ENCODE results near the gene MOB3A. TPM values are rescaled to one million over a fixed set of nuclear protein-coding genes. Genes with fewer than 3 reads are reported as not detected.

The MOB3A gene
- total and polyA plus RNA-seq, 2 of the 8 experiments (the other 6 are each of a cell fraction or from before 2014, with no cell fraction given), result 9.2 to 9.6 TPM

- Histone ChIP-seq H3K27me3 (replicated peaks in 1 of 4; ENCODE audit: control insufficient read depth in 3 of 4, extremely low read depth in 1 of 4, insufficient read depth in 3 of 4, low read length in 3 of 4) (no peaks in the 10 kb centered on the region), H4K91ac (replicated peaks; ENCODE audit: insufficient read length, low read length) (peak overlapping the region; percentile 97), H4K5ac (ENCODE audit: insufficient read length, low read depth, low read length) (peak overlapping the region; percentile 69), H3K9ac (replicated peaks in 1 of 4; ENCODE audit: extremely low read depth in 1 of 4, low read depth in 3 of 4, low read length in 3 of 4) (peak overlapping the region; percentile 19 to 80 (median 75)), H3K9me3 (ENCODE audit: insufficient read depth in 2 of 2, low read depth in 1 of 2, low read length in 1 of 2) (no peaks in the 10 kb centered on the region), H3K14ac (ENCODE audit: insufficient read length) (no peak overlapping the region), H3K4me3 (ENCODE audit: extremely low read depth in 1 of 4, insufficient read depth in 2 of 4, low read depth in 3 of 4, low read length in 4 of 4) (peak overlapping the region; percentile 41 to 68 (median 54)), H3K18ac (ENCODE audit: extremely low read depth, low read length) (no peak overlapping the region; the same call in none of the 2 replicates), H2BK12ac (ENCODE audit: low read depth, low read length) (peak overlapping the region; percentile 63; the same call in 1 of the 2 replicates), H3K79me2 (ENCODE audit: control insufficient read depth in 1 of 2, insufficient read depth in 2 of 2, low read length in 2 of 2) (no peaks in the 10 kb centered on the region), H2BK120ac (replicated peaks; ENCODE audit: low read depth, low read length) (peak overlapping the region; percentile 69), H3K23ac (ENCODE audit: insufficient read length) (no peak overlapping the region), H4K8ac (ENCODE audit: extremely low read depth, insufficient read depth, low read length) (peak overlapping the region; percentile 89), H3K27ac (ENCODE audit: low read depth, low read length) (peak overlapping the region; percentile 92), H3K36me3 (ENCODE audit: control insufficient read depth in 2 of 4, insufficient read depth in 4 of 4, low read length in 3 of 4) (no peaks in the 10 kb centered on the region), H3K4ac (replicated peaks; ENCODE audit: insufficient read length, low read depth, low read length) (peak overlapping the region; percentile 78), H3K4me1 (replicated peaks in 1 of 4; ENCODE audit: control insufficient read depth in 3 of 4, insufficient read depth in 4 of 4, low read length in 3 of 4) (peaks cover 4 to 28% (median 19%) of the 10 kb centered on the region in 4 experiments), H3K79me1 (ENCODE audit: low read depth, low read length) (no peaks in the 10 kb centered on the region), H3K56ac (replicated peaks; ENCODE audit: insufficient read length, low read depth, low read length) (peak overlapping the region; percentile 33), H4K20me1 (replicated peaks in 1 of 2; ENCODE audit: control insufficient read depth in 1 of 2, insufficient read depth in 2 of 2, low read length in 2 of 2) (no peaks in the 10 kb centered on the region), H3K4me2 (ENCODE audit: insufficient read depth in 1 of 2, low read depth in 2 of 2, low read length in 2 of 2) (peak overlapping the region; percentile 76 to 97), H3K23me2 (ENCODE audit: low read depth, low read length) (peaks cover 5% of the 10 kb centered on the region; the same call in 1 of the 2 replicates), H2BK20ac (ENCODE audit: low read length) (peak overlapping the region; percentile 32; the same call in 1 of the 2 replicates), H2BK5ac (ENCODE audit: low read depth, low read length) (peak overlapping the region; percentile 76; the same call in 1 of the 2 replicates), H2BK15ac (ENCODE audit: low read length) (peak overlapping the region; percentile 81; the same call in 1 of the 2 replicates), H2AK5ac (ENCODE audit: low read depth, low read length) (no peak overlapping the region), H2AFZ (ENCODE audit: low read length) (no peak overlapping the region)
- DNase-seq (ENCODE audit: low read depth in 1 of 2, low spot score in 2 of 2) (peak; percentile 93 to 98), FAIRE-seq (no peak)
- POLR2A ChIA-PET (ENCODE audit: partially characterized antibody), result interaction anchor here (0.7 to 22.2 kb wide), 4 partner anchors 10 to 55 kb away, joined by 3 to 524 read pairs (median 54); partner anchors contain the start of gene MKNK2
- CTCF ChIA-PET (ENCODE audit: partially characterized antibody), result interaction anchor here (0.6 to 1.8 kb wide), 4 partner anchors 10 to 298 kb away, joined by 3 to 4 read pairs (median 3); partner anchors contain the start of gene MKNK2
- WGBS, 2 experiments (ENCODE audit: extremely low coverage in 1 of 2, insufficient coverage in 1 of 2, insufficient read length in 1 of 2, insufficient replicate concordance in 2 of 2, low coverage in 1 of 2, low lambda C conversion rate in 2 of 2, missing lambda C conversion rate in 1 of 2), result 9% methylated on average over 38 of the region's 50 CpGs; no CpG with 5 or more reads in 1 of the 2 experiments
- peak in 1 of 2 experiments; percentile 76; a peak in 2 of 3 replicates for TF ChIP-seq POLR2A (IDR thresholded peaks at IDR 0.05; ENCODE audit: control extremely low read depth in 1 of 2, low read depth in 2 of 2, low read length in 2 of 2)
- TF ChIP-seq POLR2AphosphoS5 (IDR thresholded peaks at IDR 0.05; ENCODE audit: low read depth, low read length), result peak; percentile 78
- 0 out of 2 replicates have a peak, but pooled peaks have one; percentile 42 for TF ChIP-seq CHD2 (IDR thresholded peaks at IDR 0.05; ENCODE audit: low read length)
- TF ChIP-seq EP300 (IDR thresholded peaks at IDR 0.05; ENCODE audit: borderline replicate concordance in 1 of 2, low read depth in 2 of 2, low read length in 2 of 2), result no peak
- no peak for TF ChIP-seq ATF3 (IDR thresholded peaks at IDR 0.05; ENCODE audit: insufficient read depth, low read depth, low read length)
- peak; percentile 80 for TF ChIP-seq MAX (IDR thresholded peaks at IDR 0.05)
- TF ChIP-seq CTCF (IDR thresholded peaks at IDR 0.05; ENCODE audit: control extremely low read depth in 1 of 3, insufficient read depth in 1 of 3, low read depth in 1 of 3, low read length in 3 of 3), result peak in 2 of 3 experiments; percentile 0 to 4; a peak in 2 of 4 replicates
These were observed 34.4 kb downstream of the MOB3A start for GRCh38 chr19:2061495-2062388.

Measured in H1 (cell line).